Esophagus squamous epithelium (tissue), 4 donors: ENCODE data around the gene TM9SF4.

Source experiments
- POLR2A ChIP-seq, 4 donors: fragments of 450-650 bp; IDR thresholded peaks; one replicate each; pipeline ENCODE4 v1.6.1; 2017; ENCODE audit warnings: antibody characterized with exemption in 4 of 4, mild to moderate bottlenecking in 4 of 4, moderate library complexity in 3 of 4
- TF ChIP-seq, protein P1 (sequence below), 6 experiments: fragments of 450-650 bp in 4 of 6; fragments of 200-600 bp in 2 of 6; sonication (generic) in 2 of 6; IDR thresholded peaks; one replicate each; pipeline ENCODE4 v1.5.1; 2016 to 2019; ENCODE audit warnings: antibody characterized with exemption in 6 of 6, mild to moderate bottlenecking in 4 of 6, moderate library complexity in 4 of 6

DNA sequence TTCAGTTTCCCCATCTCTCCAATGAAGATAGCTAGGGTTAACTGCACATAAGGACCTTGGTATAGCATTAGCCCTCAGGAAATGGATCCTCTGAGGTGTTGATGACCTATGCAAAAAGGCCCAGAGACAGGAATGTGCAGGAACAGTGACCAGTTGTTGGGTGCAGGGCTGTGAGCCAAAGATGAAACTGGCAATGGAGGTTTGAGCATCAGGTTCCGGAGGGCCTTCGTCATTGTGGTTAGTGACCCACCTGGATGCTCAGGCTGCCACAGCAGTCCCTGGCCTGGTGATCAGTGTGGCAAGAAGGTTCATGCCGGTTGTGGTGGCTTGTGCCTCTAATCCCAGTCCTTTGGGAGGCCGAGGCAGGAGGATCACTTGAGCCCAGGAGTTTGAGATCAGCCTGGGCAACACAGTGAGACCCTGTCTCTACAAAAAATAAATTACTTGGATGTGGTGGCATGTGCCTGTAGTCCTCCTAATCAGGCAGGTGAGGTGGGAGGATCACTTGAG is 43.7 kb downstream of the TM9SF4 start:
- TF ChIP-seq, protein P1, sequence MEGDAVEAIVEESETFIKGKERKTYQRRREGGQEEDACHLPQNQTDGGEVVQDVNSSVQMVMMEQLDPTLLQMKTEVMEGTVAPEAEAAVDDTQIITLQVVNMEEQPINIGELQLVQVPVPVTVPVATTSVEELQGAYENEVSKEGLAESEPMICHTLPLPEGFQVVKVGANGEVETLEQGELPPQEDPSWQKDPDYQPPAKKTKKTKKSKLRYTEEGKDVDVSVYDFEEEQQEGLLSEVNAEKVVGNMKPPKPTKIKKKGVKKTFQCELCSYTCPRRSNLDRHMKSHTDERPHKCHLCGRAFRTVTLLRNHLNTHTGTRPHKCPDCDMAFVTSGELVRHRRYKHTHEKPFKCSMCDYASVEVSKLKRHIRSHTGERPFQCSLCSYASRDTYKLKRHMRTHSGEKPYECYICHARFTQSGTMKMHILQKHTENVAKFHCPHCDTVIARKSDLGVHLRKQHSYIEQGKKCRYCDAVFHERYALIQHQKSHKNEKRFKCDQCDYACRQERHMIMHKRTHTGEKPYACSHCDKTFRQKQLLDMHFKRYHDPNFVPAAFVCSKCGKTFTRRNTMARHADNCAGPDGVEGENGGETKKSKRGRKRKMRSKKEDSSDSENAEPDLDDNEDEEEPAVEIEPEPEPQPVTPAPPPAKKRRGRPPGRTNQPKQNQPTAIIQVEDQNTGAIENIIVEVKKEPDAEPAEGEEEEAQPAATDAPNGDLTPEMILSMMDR (IDR thresholded peaks at IDR 0.05) = no peak
- TF ChIP-seq POLR2A (IDR thresholded peaks at IDR 0.05) = no peak
